ENCODE data around the gene HEMK1. TPM values are rescaled to one million over a fixed set of nuclear protein-coding genes. Genes with fewer than 3 reads are reported as not detected.

HEMK1 gene
- total RNA-seq, 3 donors from 2014 or later (not counting 1 experiment from before 2014, with no cell fraction given) = 20.5 to 29.3 (median 28.2) TPM

- ATAC-seq = peak in 1 of 3 donors; percentile 30
- no peak overlapping the region for H3K4me3 Mint-ChIP-seq
These were observed 11.5 kb downstream of the HEMK1 start for GRCh38 chr3:50580683-50581458.

GRCh38 chr3:50581459-50581842 is 12.1 kb downstream of the HEMK1 start:
- no peak overlapping the region for H3K27ac ChIP-seq (ENCODE audit: low read length)
- WGBS (ENCODE audit: insufficient coverage) = 92% methylated on average over 2 of the region's 2 CpGs
- no peak overlapping the region for H3K27ac Mint-ChIP-seq

More at GRCh38 chr3:50580683-50581458, 11.5 kb downstream of the HEMK1 start:
- H3K9me3 Mint-ChIP-seq = no peaks in the 10 kb centered on the region
- Histone ChIP-seq H3K27me3 (ENCODE audit: control insufficient read depth, insufficient read depth, low read length) (no peaks in the 10 kb centered on the region), H3K4me1 (ENCODE audit: control insufficient read depth, insufficient read depth, low read length) (peaks cover 28% of the 10 kb centered on the region), H3K36me3 (ENCODE audit: control insufficient read depth, insufficient read depth, low read length) (peaks cover 46% of the 10 kb centered on the region), H3K27ac (ENCODE audit: low read length) (no peak overlapping the region), H3K4me3 (ENCODE audit: low read length) (no peak overlapping the region), H3K9me3 (ENCODE audit: control insufficient read depth, insufficient read depth, low read length) (no peaks in the 10 kb centered on the region)
- H3K27me3 Mint-ChIP-seq (ENCODE audit: low read depth in 2 of 2) = no peaks in the 10 kb centered on the region
- H3K4me1 Mint-ChIP-seq = peaks cover 11 to 23% of the 10 kb centered on the region in 2 donors
- peak in 1 of 2 donors; percentile 44 for DNase-seq
- WGBS (ENCODE audit: insufficient coverage) = 93% methylated on average over 6 of the region's 9 CpGs
- no peak for TF ChIP-seq CTCF (IDR thresholded peaks at IDR 0.05)
- no peaks in the 10 kb centered on the region for H3K36me3 Mint-ChIP-seq
- intact Hi-C loops (cut with micrococcal nuclease) = no loop called here
- H3K27ac Mint-ChIP-seq = no peak overlapping the region

GRCh38 chr3:50582083-50582482 is 12.8 kb downstream of the HEMK1 start:
- no peaks in the 10 kb centered on the region for H3K9me3 ChIP-seq (ENCODE audit: control insufficient read depth, insufficient read depth, low read length)
- intact Hi-C loops (cut with micrococcal nuclease) = no loop called here
- Mint-ChIP-seq H3K27me3 (ENCODE audit: low read depth in 2 of 2) (no peaks in the 10 kb centered on the region), H3K4me1 (peaks cover 10 to 17% of the 10 kb centered on the region in 2 donors), H3K4me3 (no peak overlapping the region), H3K27ac (no peak overlapping the region), H3K36me3 (no peaks in the 10 kb centered on the region), H3K9me3 (no peaks in the 10 kb centered on the region)
- TF ChIP-seq CTCF (IDR thresholded peaks at IDR 0.05) = no peak
- no peaks in the 10 kb centered on the region for H3K27me3 ChIP-seq (ENCODE audit: control insufficient read depth, insufficient read depth, low read length)
- ATAC-seq = no peak
- no peak overlapping the region for H3K4me3 ChIP-seq (ENCODE audit: low read length)
- DNase-seq = no peak
- peaks cover 16% of the 10 kb centered on the region for H3K4me1 ChIP-seq (ENCODE audit: control insufficient read depth, insufficient read depth, low read length)
- peaks cover 46% of the 10 kb centered on the region for H3K36me3 ChIP-seq (ENCODE audit: control insufficient read depth, insufficient read depth, low read length)
- WGBS (ENCODE audit: insufficient coverage) = 86% methylated on average over 9 of the region's 9 CpGs
- H3K27ac ChIP-seq (ENCODE audit: low read length) = no peak overlapping the region

More at GRCh38 chr3:50581459-50581842, 12.1 kb downstream of the HEMK1 start:
- H3K36me3 Mint-ChIP-seq = no peaks in the 10 kb centered on the region
- no peak overlapping the region for H3K4me3 ChIP-seq (ENCODE audit: low read length)
- TF ChIP-seq CTCF (IDR thresholded peaks at IDR 0.05) = no peak
- no peaks in the 10 kb centered on the region for H3K27me3 Mint-ChIP-seq (ENCODE audit: low read depth in 2 of 2)
- peaks cover 46% of the 10 kb centered on the region for H3K36me3 ChIP-seq (ENCODE audit: control insufficient read depth, insufficient read depth, low read length)
- no peak overlapping the region for H3K4me3 Mint-ChIP-seq
- peaks cover 10 to 17% of the 10 kb centered on the region in 2 donors for H3K4me1 Mint-ChIP-seq
- H3K4me1 ChIP-seq (ENCODE audit: control insufficient read depth, insufficient read depth, low read length) = peaks cover 22% of the 10 kb centered on the region
- H3K27me3 ChIP-seq (ENCODE audit: control insufficient read depth, insufficient read depth, low read length) = no peaks in the 10 kb centered on the region
- intact Hi-C loops (cut with micrococcal nuclease) = no loop called here
- H3K9me3 Mint-ChIP-seq = no peaks in the 10 kb centered on the region
- H3K9me3 ChIP-seq (ENCODE audit: control insufficient read depth, insufficient read depth, low read length) = no peaks in the 10 kb centered on the region
- ATAC-seq (no peak), DNase-seq (no peak)

Data from natural killer cell (primary cell).